ENCODE data around the gene CASP14.
"Not testable (repeated sequence)": the region's sequence is repeated elsewhere in the genome, so short reads cannot be mapped to it uniquely, and the experiment has no call there.

CASP14 gene, protein sequence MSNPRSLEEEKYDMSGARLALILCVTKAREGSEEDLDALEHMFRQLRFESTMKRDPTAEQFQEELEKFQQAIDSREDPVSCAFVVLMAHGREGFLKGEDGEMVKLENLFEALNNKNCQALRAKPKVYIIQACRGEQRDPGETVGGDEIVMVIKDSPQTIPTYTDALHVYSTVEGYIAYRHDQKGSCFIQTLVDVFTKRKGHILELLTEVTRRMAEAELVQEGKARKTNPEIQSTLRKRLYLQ

DNA sequence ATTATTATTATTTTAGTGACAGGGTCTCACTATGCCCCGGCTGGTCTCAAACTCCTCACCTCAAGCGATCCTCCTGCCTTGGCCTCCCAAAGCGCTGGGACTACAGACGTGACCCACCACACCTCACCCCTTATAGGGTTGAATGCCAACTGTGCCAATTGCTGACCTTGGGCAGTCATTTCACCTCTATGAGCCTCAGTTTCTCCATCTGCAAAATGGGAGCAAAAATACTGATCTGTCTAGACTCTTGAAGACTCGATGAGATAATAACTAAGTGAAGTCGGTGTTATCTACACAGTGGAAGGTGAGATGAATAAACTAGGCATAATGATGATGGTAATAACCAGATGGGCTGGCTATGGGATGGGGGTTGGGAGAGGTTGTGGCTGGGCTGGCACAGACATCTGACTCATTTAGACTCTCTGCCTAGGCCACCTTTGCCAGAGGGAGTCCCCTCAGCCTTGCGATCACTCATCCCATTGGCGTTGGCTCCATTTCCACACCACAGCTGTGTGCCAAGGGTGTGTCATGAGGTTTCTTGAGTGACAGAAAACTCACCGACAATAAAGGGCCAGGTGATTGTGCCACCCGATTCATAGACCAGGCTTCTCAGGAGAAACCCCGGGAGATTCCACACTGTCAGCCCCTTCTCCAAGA lies at the start of gene CASP14:
TSS of gene CASP14 (plus strand) at position 596 of the 657 bp plus-strand sequence. CDS start 2,772 bp downstream, outside the sequence.
- no peak for DNase-seq (ENCODE audit: low read depth in 2 of 2)

DNA sequence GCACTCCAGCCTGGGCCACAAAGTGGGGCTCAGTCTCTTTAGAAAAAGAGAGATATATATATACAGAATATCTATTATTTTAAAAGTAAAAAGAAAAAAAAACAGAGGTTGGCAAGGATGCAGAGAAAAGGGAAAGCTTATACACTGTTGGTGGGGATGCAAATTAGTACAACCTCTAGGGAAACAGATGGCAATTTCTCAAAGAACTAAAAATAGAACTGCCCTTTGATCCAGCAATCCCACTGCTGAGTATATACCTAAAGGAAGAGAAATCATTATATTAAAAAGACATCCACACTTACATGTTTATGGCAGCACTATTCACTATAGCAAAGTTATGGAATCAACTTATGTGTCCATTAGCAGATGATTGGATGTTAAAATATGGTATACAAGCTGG lies 41.0 kb upstream of the CASP14 start:
- no peak for DNase-seq (ENCODE audit: low read depth in 2 of 2)

DNA sequence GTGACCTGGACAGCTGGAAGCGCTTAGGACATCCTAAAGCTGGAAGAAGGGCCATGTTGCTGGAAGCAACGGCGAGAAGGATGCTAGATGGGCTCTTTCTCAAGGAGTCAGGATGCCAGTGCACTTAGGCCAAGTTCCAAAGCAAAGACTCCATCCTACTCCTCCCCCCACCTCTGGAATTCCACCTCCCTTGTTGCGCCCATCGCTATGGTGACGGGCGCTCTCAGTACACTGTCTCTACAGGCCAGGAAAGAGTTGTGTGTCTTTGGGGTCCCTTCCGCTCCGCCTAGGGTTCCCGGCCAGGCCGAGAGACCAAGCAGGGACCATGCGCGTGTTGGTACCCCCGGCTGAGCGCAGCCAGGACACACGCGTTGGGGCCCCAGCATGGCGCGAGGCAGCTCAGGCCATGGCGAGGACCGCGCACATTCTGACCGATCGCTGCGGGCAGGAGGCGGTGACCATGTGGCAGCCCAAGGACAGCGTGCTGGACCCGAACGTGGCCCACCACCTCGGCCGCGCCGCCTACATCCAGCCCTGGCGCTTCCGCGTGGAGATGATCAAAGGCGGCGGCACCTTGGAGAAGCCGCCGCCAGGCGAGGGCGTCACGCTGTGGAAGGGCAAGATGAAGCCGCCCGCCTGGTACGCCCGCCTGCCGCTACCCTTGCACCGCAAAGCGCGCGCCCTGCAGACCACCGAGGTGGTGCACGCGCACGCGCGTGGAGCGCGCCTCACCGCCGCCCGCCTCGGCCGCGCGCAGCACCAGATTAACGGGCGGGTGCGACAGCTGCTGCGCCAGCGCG lies 38.6 kb upstream of the CASP14 start:
- DNase-seq (ENCODE audit: low read depth in 2 of 2) = no peak

GRCh38 chr19:15014579-15014978 lies 34.7 kb upstream of the CASP14 start:
- DNase-seq (ENCODE audit: low read depth in 2 of 2) = no peak

- no peak for DNase-seq (ENCODE audit: low read depth in 2 of 2)
These were observed 33.2 kb upstream of the CASP14 start for GRCh38 chr19:15015946-15016542.

GRCh38 chr19:15018836-15019235 lies 30.4 kb upstream of the CASP14 start:
- not testable (repeated sequence) for DNase-seq (ENCODE audit: low read depth in 2 of 2)

GRCh38 chr19:15021286-15022007 lies 27.8 kb upstream of the CASP14 start:
- DNase-seq (ENCODE audit: low read depth in 2 of 2) = no peak

- DNase-seq (ENCODE audit: low read depth in 2 of 2) = no peak
These were observed 26.5 kb upstream of the CASP14 start for GRCh38 chr19:15022752-15023151.

DNA sequence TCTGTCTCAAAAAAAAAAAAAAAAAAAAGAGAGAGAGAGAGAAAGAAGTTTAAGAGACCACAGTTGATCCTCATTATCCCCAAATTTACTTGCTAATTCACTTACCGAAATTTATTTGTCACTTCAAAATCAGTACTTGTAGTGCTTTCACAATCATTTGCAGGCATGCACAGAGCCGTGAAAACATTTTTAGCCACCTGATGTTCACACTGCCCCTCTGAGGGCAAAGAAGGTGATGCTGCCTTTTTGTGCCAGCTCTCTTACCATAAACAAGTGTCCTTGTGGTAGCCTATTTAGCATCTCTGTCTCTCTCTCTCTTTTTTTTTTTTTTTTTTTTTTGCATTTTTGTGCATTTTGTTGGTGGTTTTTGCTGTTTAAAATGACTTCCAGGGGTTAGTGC lies 24.1 kb upstream of the CASP14 start:
- no peak for DNase-seq (ENCODE audit: low read depth in 2 of 2)

GRCh38 chr19:15028490-15028889 lies 20.8 kb upstream of the CASP14 start:
- no peak for DNase-seq (ENCODE audit: low read depth in 2 of 2)

DNA sequence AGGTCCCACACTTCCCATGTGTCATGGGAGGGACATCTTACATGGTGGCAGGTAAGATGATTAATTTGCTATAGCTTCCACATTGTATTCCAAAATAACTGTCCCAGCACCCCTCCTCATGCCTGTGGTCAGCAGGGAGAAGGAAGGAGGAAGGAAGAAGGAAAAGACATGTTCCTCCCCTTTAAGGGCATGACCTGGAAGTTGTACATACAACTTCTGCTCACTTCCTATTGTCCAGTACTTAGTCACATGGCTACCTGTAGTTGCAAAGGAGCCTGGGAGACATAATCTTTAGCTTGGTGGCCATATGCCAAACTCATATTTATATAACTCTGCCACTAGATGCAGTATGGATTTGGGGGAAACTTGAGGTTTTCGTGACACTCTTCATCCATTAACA lies 17.6 kb upstream of the CASP14 start:
- no peak for DNase-seq (ENCODE audit: low read depth in 2 of 2)

- DNase-seq (ENCODE audit: low read depth in 2 of 2) = no peak
These were observed 13.4 kb upstream of the CASP14 start for GRCh38 chr19:15035795-15036311.

DNA sequence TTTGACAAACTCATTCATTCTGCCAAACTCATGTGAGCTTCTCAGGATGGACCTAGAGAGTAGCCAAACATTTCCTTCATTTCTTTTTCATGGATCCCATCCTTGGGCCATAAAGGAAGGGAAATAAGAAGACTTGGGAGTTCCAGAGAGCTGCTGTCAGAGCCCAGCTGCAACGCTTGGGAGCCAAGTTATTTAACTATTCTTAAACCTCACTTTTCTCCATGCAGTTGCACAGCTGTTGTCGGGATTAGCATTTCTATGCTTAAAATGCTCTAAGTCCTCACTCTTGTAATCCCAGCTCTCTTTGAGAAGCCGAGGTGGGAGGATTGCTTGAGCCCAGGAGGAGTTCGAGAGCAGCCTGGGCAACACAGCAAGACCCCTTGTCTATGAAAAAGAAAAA lies 11.7 kb upstream of the CASP14 start:
- DNase-seq (ENCODE audit: low read depth in 2 of 2) = no peak

DNA sequence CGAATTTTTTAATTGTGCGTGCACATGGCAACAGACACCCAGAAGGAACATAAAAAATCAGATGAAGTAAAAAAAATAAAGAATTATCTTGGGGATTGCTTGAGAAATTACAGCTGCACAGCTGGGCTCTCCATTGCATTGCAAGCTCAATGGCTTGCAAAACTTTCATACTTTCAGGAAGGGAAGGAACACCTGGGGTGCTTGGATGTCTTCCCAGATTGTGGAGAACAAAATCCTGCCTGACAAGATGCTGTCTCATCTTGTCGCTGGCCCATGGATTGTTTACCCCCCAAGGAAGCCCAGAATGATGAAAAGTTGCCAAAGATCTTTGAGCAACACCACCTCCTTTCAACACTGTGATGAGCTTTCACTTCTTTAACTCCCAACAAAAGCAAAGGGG lies 11.0 kb upstream of the CASP14 start:
- DNase-seq (ENCODE audit: low read depth in 2 of 2) = no peak

GRCh38 chr19:15042003-15042402 lies 7.3 kb upstream of the CASP14 start:
- no peak for DNase-seq (ENCODE audit: low read depth in 2 of 2)

DNA sequence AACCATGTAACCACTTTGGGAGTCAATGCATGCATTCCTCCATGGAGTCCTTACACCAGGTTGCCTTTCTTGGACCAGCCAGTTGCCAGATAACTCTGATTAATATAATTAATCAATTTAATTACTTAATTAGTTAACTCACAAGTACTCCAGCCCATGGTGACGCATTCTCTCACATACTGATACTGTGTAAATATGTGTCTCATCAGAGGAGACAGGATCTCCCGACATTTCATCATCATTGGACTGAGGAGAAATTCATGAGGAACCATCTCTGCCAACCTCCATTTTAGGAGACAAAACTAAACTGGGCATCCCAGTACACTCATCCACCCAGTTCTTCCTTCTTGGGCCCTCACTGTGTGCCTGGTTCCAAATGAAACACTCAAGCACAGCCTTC lies 6.5 kb upstream of the CASP14 start:
- no peak for DNase-seq (ENCODE audit: low read depth in 2 of 2)

GRCh38 chr19:15045506-15045905 lies 3.8 kb upstream of the CASP14 start:
- no peak for DNase-seq (ENCODE audit: low read depth in 2 of 2)

DNA sequence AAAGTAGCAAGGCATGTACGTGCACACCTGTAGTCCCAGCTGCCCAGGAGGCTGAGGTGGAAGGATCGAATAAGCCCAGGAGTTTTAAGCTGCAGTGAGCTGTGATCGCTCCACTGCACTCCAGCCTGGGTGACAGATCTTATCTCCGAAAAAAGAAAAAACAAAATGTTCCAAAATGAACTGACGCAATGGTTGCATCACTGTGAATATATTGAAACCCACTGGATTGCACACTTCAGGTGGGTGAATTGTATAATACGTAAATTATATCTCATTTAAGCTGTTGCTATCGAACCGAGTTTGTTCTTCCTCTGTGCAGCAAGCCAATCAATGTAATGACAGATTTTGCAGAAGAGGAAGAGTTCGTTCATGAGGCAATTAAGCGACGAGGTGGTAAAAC lies 1.6 kb upstream of the CASP14 start:
- DNase-seq (ENCODE audit: low read depth in 2 of 2) = no peak

GRCh38 chr19:15048128-15048527 lies 1.2 kb upstream of the CASP14 start:
- no peak for DNase-seq (ENCODE audit: low read depth in 2 of 2)

GRCh38 chr19:15050639-15051038 lies 1.4 kb downstream of the CASP14 start:
- DNase-seq (ENCODE audit: low read depth in 2 of 2) = no peak

DNA sequence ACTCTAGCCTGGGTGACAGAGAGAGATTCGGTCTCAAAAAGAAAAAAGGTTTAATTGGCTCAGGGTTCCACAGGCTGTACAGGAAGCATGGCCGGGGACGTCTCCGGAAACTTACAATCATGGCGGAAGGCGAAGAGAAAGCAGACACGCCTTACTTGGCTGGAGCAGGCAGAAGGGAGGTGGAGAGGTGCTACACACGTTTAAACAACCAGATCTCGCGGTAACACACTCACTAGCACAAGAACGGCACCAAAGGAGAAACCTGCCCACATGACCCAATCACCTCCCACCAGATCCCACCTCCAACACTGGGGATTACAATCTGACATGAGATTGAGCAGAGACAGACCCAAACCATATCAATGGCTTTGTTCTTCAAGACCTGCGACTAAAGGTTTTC lies 12.8 kb downstream of the CASP14 start:
- DNase-seq (ENCODE audit: low read depth in 2 of 2) = no peak

DNA sequence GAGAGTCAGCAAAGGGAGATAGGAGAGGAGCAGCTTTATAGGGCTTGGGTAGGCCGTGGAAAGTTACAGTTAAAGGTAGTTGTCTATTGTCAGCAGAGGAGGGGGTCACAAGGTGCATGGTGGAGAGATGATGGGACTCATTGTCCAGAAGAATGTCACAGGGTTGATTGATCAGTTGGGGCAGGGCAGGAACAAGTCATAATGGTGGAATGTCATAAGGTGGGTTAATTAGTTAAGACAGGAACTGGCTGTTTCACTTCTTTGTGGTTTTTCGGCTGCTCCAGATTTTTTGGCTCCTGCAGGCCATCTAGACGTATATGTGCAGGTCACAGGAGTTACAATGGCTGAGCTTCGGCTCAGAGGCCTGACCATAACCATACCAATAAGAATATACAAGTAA lies 21.1 kb downstream of the CASP14 start:
- DNase-seq (ENCODE audit: low read depth in 2 of 2) = not testable (repeated sequence)

Measured in fibroblast of skin of left biceps (primary cell).